Esophagus mucosa (tissue), 1 donor: Measurements from ENCODE around the gene CCDC159. TPM values are rescaled to one million over a fixed set of nuclear protein-coding genes. Genes with fewer than 3 reads are reported as not detected.

Source experiments
- ATAC-seq: fragments of 200-7000 bp; cut with Tn5 transposase; one replicate; pipeline ENCODE4 v1.9.1; 2020
- total RNA-seq: library from RNA; stranded (reverse); gene quantifications from one replicate; pipeline ENCODE4 v1.2.4, GENCODE V29; 2023
- donor health status: DM: yes; HTN: yes; CAD: no.

Gene CCDC159
- total RNA-seq, 1 donor from 2014 or later: 7.4 TPM

DNA sequence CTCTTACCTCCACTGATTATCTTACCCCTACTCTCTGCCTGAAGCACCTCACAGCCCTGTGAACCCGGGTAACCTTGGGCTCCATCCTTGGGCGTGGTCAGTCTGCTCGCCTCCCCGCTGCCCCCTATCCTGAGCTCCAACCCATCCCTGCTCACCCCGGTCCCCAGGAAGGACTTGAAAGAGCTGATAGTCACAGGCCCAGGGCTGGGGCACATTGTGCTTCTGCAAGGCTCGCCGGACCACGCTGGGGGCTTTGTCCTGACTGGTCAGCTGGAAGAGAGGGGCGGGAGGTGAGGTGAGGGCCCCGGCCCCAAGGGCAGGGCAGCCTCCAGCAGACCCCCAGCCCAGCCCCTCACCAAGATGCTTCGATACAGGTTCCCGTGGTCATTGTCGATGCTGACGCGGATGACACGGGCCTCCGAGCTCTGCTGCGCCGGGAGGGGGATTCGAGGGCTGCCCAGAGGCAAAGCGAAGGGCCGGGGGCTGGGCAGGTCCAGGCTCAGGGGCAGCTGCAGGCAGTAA lies 50.8 kb downstream of the CCDC159 start:
- ATAC-seq: no peak

DNA sequence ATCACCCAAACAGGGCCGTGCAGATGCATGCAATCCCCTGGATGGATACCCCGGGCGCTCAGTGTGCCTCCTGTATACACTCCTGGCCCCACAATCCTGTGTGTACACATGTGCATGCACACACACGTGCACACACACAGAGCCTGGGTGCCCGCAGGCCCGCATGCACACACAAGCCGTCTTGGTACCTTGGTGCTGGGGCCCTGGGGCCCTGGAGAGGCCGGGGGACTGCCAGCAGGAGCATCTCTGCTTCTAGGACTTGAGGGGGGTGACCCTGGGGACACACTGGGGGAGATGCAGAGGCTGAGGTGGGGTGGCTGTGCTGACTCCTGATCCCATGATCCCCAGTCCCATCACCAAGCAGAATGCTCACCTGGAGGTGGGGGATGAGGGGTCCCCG lies 53.3 kb downstream of the CCDC159 start:
- ATAC-seq: peak; percentile 41

DNA sequence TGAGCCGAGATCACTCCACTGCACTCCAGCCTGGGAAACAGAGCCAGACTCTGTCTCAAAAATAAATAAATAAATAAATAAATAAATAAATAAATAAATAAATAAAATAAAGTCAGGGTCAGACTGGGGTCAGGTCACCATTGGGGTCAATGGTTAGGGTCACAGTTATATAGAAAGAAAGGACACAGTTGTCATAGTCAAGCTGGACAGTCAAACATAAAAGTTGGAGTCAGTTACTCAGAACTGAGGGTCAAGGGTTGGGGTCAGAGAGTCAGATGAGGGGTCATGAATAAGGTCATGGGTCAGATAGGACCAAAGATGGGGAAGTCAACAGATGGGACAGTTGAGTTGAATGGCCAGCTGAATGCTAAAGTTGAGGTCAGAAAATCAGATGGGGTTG lies 54.5 kb downstream of the CCDC159 start:
- no peak for ATAC-seq

DNA sequence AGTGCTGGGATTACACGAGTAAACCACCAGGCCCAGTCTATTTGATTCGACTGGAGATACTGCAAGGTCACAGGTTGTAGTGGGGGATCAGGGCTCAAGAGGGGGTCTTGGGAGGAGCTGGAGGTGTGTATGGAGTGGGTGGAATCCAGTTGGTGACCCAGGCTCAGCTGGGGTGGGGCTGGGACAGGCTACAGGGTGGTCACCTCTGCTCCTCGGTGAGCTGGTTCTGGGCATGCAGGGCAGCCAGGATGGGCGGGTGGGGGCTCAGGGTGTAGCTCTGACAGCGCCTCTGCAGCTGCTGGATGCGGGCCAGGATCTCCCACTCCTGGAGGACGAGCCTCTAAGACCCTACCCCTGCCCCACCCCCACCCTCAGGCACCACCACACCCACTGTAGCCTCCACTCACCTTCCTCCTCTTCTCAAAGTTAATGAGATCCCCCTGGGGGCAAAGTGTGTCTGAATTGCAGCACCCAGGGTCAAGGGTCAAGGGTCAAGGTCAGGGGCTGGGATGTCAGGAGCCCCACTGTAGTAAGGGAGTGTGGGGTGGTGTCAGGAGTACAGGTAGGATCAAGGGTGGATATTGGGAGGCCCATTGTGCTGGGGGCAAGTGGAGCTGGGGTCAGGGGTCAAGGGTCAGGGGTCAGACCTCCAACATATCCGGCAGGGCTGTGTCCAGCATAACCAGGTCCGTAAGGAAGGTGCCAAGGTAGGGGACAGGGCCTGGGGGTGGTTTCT lies 55.7 kb downstream of the CCDC159 start:
- ATAC-seq: no peak

Other genes with a start within 250 kb of the CCDC159 start
- gene SPC24, start 190.7 kb upstream of the CCDC159 start, total RNA-seq: 17.1 TPM
- 8.9 TPM for gene KANK2, start 149.0 kb upstream of the CCDC159 start, total RNA-seq
- gene ANGPTL8, start 106.9 kb upstream of the CCDC159 start, total RNA-seq: not detected
- 49.1 TPM for gene DOCK6, start 84.0 kb upstream of the CCDC159 start, total RNA-seq
- gene TSPAN16, start 50.4 kb upstream of the CCDC159 start, total RNA-seq: not detected
- 141 TPM for gene RAB3D, start 6.9 kb upstream of the CCDC159 start, total RNA-seq
- 45.1 TPM for gene TMEM205, start 251 bp upstream of the CCDC159 start, total RNA-seq
- 7.3 TPM for gene PLPPR2, start 8.9 kb downstream of the CCDC159 start, total RNA-seq
- gene SWSAP1, start 28.1 kb downstream of the CCDC159 start, total RNA-seq: 2.5 TPM
- 0.48 TPM for gene EPOR, start 37.8 kb downstream of the CCDC159 start, total RNA-seq
- 0.64 TPM for gene RGL3, start 72.8 kb downstream of the CCDC159 start, total RNA-seq
- gene ODAD3, start 88.6 kb downstream of the CCDC159 start, total RNA-seq: not detected
- 161 TPM for gene PRKCSH, start 89.1 kb downstream of the CCDC159 start, total RNA-seq
- gene ELAVL3, start 134.5 kb downstream of the CCDC159 start, total RNA-seq: not detected
- 5.0 TPM for gene ZNF653, start 159.3 kb downstream of the CCDC159 start, total RNA-seq
- 32.8 TPM for gene ECSIT, start 182.6 kb downstream of the CCDC159 start, total RNA-seq
- 8.3 TPM for gene CNN1, start 192.3 kb downstream of the CCDC159 start, total RNA-seq
- 34.9 TPM for gene ELOF1, start 212.7 kb downstream of the CCDC159 start, total RNA-seq
- gene ACP5, start 231.1 kb downstream of the CCDC159 start, total RNA-seq: 34.6 TPM